Measurements from ENCODE around the gene CFAP97D1. TPM values are rescaled to one million over a fixed set of nuclear protein-coding genes. Genes with fewer than 3 reads are reported as not detected.

CFAP97D1 gene
- total and polyA plus RNA-seq, 5 experiments from 2014 or later: not detected

DNA sequence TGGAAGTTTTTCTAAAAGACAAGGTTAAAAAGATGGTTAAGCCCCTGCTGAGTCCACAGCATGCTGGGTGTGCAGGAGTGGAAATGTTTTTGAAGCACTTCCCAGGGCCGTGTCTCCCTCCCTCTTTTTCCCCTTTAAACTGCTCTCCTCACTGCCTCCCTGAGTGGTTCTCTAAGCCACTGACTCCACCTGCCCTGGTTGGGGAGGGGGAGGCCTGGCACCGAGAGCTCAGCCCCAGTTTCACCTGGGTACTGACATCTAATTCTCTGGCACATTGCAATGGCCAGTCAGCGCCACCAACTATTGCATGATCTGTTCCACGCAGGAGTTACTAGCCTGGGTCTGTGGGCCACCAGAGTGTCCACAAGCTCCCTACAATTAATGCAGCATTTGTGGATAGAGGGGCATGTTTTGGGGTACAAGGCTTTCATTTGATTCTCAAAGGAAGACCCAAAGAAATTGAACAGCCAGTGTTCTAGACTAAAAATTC lies 30.0 kb downstream of the CFAP97D1 start:
- Mint-ChIP-seq H3K27ac (no peak overlapping the region), H3K36me3 (no peaks in the 10 kb centered on the region), H3K4me3 (no peak overlapping the region), H3K4me1 (no peaks in the 10 kb centered on the region), H3K27me3 (peaks cover 0 to 14% (median 8%) of the 10 kb centered on the region in 5 donors), H3K9me3 (no peaks in the 10 kb centered on the region)
- POLR2A ChIA-PET: no interaction called here
- no peak for DNase-seq
- no peak for ATAC-seq

DNA sequence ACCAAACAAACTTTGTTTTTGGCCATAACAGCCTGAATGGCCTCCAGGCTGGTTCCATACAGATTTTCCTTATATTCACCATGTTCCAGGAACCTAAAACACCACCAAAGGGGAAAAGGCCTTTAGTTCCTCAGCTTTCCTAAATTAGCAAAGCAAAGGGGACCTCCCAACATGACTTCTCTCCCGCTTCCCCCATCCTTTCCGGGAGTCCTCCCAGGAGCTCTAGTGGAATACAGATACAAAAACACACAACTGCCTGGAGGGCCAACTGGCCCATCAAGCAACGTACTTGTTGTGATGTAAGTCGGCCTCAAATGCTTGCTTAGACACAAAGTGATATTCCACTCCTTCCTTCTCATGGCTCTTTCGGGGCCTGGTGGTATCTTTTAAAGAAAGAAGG lies 30.6 kb downstream of the CFAP97D1 start:
- no peaks in the 10 kb centered on the region for H3K36me3 Mint-ChIP-seq
- POLR2A ChIA-PET: no interaction called here
- H3K9me3 Mint-ChIP-seq: no peaks in the 10 kb centered on the region
- ATAC-seq (no peak), DNase-seq (no peak)
- no peaks in the 10 kb centered on the region for H3K4me1 Mint-ChIP-seq
- H3K4me3 Mint-ChIP-seq: no peak overlapping the region
- H3K27me3 Mint-ChIP-seq: peaks cover 0 to 15% (median 8%) of the 10 kb centered on the region in 5 donors
- no peak overlapping the region for H3K27ac Mint-ChIP-seq

DNA sequence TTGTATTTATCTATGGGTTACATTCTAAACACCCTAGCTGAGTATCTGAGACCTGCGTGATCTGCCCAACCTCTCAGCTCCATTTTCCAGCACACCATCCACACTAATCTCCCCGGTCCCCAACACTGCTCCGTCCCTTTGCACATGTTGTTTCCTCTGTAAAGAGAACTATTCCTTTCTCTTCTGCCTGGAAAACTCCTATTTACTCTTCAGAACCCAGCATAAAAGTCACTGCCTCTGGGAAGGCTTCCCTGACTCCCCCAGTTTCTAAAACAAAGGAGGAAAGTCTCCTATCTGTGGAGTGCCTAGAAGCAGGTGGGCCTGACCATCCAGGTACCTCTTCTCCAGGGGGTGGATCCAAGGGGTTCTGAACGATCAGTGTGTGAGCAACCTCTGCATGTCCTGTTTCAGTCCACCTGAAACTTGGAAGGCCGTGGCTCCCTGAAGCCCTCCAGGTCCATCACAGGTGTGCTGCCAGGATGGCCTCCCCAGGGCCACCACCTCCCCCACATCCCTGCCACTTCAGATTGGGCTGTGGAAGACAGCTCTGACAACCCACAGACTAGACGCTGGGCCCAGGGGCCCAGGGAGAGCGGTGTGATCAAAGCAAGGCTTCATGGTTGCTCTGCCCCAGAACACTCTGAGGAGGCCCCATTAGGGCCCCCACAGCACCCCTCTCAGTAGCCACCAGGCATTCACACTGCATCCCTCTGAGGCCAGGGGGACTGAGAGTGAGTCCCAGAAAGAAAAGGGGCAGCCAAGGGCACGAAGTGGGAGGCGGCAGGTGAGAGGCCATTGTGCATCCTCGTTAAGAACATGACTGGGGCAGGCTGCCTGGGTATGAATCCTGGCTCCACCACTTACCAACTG lies 32.4 kb downstream of the CFAP97D1 start:
- no peak overlapping the region for H3K4me3 Mint-ChIP-seq
- H3K36me3 Mint-ChIP-seq: no peaks in the 10 kb centered on the region
- no peak overlapping the region for H3K27ac Mint-ChIP-seq
- ATAC-seq: no peak
- POLR2A ChIA-PET: no interaction called here
- H3K4me1 Mint-ChIP-seq: no peaks in the 10 kb centered on the region
- peak in 1 of 10 donors; percentile 53 for DNase-seq
- no peaks in the 10 kb centered on the region for H3K9me3 Mint-ChIP-seq
- H3K27me3 Mint-ChIP-seq: peaks cover 0 to 11% (median 7%) of the 10 kb centered on the region in 5 donors

GRCh38 chr17:43813386-43813785 lies 33.2 kb downstream of the CFAP97D1 start:
- no peak for ATAC-seq
- Mint-ChIP-seq H3K4me1 (no peaks in the 10 kb centered on the region), H3K27me3 (peaks cover 0 to 11% (median 7%) of the 10 kb centered on the region in 5 donors), H3K4me3 (no peak overlapping the region), H3K27ac (no peak overlapping the region), H3K9me3 (no peaks in the 10 kb centered on the region), H3K36me3 (no peaks in the 10 kb centered on the region)
- DNase-seq: no peak
- POLR2A ChIA-PET: no interaction called here

DNA sequence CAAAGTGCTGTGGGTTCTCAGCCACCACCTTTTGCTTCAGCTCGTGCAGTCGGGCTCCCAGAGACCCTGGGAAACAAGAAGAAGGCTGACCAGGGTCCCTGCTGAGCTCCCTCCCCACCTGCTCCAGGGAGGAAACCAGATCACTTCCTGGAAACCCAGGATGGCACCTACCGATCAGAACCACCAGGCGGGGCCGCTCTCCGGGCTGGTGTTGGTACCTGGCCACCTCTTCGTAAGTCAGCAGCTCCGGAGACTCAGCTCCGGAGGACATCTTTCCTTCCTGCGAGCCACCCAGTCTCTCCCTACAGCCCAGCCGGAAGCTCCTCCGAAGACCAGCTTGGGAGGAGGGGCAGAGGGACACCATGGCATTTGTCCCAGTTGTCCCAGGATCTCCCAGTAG lies 33.8 kb downstream of the CFAP97D1 start:
- Mint-ChIP-seq H3K4me1 (no peaks in the 10 kb centered on the region), H3K27ac (no peak overlapping the region), H3K4me3 (no peak overlapping the region), H3K36me3 (no peaks in the 10 kb centered on the region), H3K27me3 (peaks cover 0 to 11% (median 7%) of the 10 kb centered on the region in 5 donors), H3K9me3 (no peaks in the 10 kb centered on the region)
- POLR2A ChIA-PET: no interaction called here
- DNase-seq: no peak
- no peak for ATAC-seq

- H3K27me3 Mint-ChIP-seq: peaks cover 0 to 11% (median 7%) of the 10 kb centered on the region in 5 donors
- H3K4me3 Mint-ChIP-seq: no peak overlapping the region
- no peaks in the 10 kb centered on the region for H3K36me3 Mint-ChIP-seq
- DNase-seq (no peak), ATAC-seq (no peak)
- H3K9me3 Mint-ChIP-seq: no peaks in the 10 kb centered on the region
- no peaks in the 10 kb centered on the region for H3K4me1 Mint-ChIP-seq
- H3K27ac Mint-ChIP-seq: no peak overlapping the region
- POLR2A ChIA-PET: no interaction called here
These were observed 34.5 kb downstream of the CFAP97D1 start for GRCh38 chr17:43814714-43815113.

DNA sequence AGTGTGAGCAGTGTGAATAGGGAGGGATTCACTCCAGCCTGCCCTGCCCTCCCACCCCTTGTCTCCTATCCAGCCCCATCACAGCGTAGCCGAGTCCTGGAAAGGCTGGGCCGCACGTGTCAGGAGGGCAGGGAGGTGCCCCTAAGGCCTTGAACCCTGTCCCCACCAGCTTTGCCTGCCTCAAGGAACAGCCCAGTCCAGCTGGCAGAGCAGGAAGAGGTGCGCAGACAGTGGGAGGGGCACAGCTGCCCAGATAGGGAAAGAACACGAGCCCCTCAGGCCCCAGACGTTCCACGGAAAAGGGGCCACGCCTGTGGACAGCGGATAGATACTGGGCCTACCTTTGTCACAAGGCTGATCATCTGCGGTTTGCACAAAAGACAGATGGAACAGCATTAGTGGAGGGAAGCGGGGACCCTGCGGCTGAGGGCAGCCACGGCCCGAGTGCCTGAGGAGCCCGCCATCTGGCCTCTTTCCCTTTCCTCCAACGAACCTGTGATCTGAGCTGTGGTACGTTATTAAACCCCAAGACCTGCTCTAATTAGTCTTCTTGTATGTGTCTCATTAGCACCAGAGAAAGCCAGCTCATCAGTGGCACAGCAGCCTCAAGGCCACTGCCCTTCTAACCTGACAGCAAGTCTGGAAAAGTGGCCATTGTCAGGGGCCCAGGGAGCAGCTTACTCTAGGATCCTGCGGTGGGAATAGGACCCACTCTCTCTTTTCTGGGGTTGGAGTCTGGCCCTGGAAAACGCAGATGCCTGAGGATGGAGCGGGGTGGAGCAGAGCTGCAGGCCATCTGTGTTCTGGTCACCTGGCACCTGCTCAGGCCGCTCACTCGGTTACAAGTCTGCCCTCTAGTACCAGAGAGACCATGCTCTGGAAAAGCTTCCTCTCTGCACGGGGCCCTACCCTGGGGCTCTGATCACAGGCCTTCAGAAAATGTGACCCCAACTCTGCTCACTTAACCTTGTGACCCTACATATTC lies 36.4 kb downstream of the CFAP97D1 start:
- POLR2A ChIA-PET: no interaction called here
- no peak overlapping the region for H3K27ac Mint-ChIP-seq
- peaks cover 0 to 11% (median 4%) of the 10 kb centered on the region in 5 donors for H3K27me3 Mint-ChIP-seq
- DNase-seq: peak in 1 of 10 donors; percentile 47
- H3K36me3 Mint-ChIP-seq: no peaks in the 10 kb centered on the region
- no peak for ATAC-seq
- H3K9me3 Mint-ChIP-seq: no peaks in the 10 kb centered on the region
- H3K4me1 Mint-ChIP-seq: no peaks in the 10 kb centered on the region
- H3K4me3 Mint-ChIP-seq: no peak overlapping the region

DNA sequence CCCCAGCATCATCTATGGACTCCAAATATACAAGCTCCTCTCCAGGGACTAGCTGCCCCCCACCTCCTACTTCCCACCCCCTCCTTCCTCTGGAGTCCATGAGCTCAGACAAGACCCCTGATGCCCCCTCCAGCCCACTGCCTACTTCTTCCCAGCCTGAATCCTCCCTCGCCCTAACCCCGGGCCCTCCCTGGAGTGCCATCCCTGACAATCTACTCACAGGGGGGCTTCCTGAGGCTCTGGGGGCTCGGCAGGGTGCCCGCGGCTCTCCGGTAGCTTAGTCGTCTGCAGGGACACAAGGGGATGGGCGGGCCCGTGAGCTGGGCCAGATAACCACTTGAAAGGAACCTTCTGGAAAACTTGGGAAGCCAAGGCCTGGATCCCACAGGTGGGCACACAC lies 37.6 kb downstream of the CFAP97D1 start:
- H3K4me1 Mint-ChIP-seq: no peaks in the 10 kb centered on the region
- peaks cover 0 to 8% (median 1%) of the 10 kb centered on the region in 5 donors for H3K27me3 Mint-ChIP-seq
- no peak overlapping the region for H3K27ac Mint-ChIP-seq
- DNase-seq (no peak), ATAC-seq (no peak)
- H3K9me3 Mint-ChIP-seq: no peaks in the 10 kb centered on the region
- no peaks in the 10 kb centered on the region for H3K36me3 Mint-ChIP-seq
- no peak overlapping the region for H3K4me3 Mint-ChIP-seq
- POLR2A ChIA-PET: no interaction called here

- no peak for DNase-seq
- no peaks in the 10 kb centered on the region for H3K36me3 Mint-ChIP-seq
- no peaks in the 10 kb centered on the region for H3K4me1 Mint-ChIP-seq
- no peaks in the 10 kb centered on the region for H3K9me3 Mint-ChIP-seq
- H3K27ac Mint-ChIP-seq: no peak overlapping the region
- no peak for ATAC-seq
- H3K27me3 Mint-ChIP-seq: peaks cover 0 to 3% (median 0%) of the 10 kb centered on the region in 5 donors
- POLR2A ChIA-PET: no interaction called here
- H3K4me3 Mint-ChIP-seq: no peak overlapping the region
These were observed 38.7 kb downstream of the CFAP97D1 start for GRCh38 chr17:43818966-43819365.

GRCh38 chr17:43820759-43821158 lies 40.5 kb downstream of the CFAP97D1 start:
- no peaks in the 10 kb centered on the region for H3K9me3 Mint-ChIP-seq
- no peaks in the 10 kb centered on the region for H3K36me3 Mint-ChIP-seq
- H3K4me3 Mint-ChIP-seq: no peak overlapping the region
- peaks cover 0 to 3% (median 0%) of the 10 kb centered on the region in 5 donors for H3K27me3 Mint-ChIP-seq
- no peak overlapping the region for H3K27ac Mint-ChIP-seq
- POLR2A ChIA-PET: no interaction called here
- H3K4me1 Mint-ChIP-seq: no peaks in the 10 kb centered on the region
- DNase-seq: no peak
- ATAC-seq: no peak

DNA sequence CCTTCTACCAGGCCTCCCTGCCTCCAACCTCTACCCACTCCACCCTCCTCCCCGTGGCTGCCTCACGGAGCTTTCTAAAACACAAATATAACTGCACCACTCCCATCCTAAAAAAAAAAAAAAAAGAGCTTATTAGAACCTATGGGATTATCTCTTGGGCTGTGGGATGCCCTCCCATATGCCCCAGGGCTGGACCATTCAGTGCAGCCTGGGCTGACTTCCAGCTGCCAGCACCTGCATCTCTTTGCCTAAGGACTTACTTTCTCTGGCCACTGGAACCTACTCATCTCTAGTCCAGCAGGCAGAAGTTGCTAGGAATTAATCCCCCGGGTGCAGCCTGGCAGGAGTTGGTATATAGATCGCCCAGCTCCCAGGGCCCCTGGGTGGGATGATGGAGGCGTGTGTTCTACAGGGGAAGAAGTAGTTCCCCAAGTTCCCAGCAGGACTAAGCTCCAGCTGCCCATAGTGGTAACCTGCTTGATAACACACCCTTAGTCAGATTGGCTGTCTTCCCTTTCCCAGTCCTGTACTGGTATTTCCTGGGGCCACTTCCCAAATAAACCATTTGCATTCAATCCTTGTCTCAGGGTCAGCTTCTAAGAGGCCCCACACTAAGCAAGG lies 42.4 kb downstream of the CFAP97D1 start:
- Mint-ChIP-seq H3K36me3 (no peaks in the 10 kb centered on the region), H3K9me3 (no peaks in the 10 kb centered on the region), H3K27ac (peak overlapping the region in 1 of 10 donors; percentile 79), H3K27me3 (peaks cover 0 to 2% (median 0%) of the 10 kb centered on the region in 5 donors), H3K4me3 (no peak overlapping the region), H3K4me1 (no peaks in the 10 kb centered on the region)
- DNase-seq: no peak
- ATAC-seq: no peak
- POLR2A ChIA-PET: no interaction called here

GRCh38 chr17:43823350-43824084 lies 43.3 kb downstream of the CFAP97D1 start:
- ATAC-seq: no peak

More at GRCh38 chr17:43823350-43824084, 43.3 kb downstream of the CFAP97D1 start:
- no peak for DNase-seq
- H3K9me3 Mint-ChIP-seq: no peaks in the 10 kb centered on the region
- H3K27me3 Mint-ChIP-seq: peaks cover 0 to 2% (median 0%) of the 10 kb centered on the region in 5 donors
- POLR2A ChIA-PET: no interaction called here
- peak overlapping the region in 2 of 10 donors; percentile 29 to 79 for H3K27ac Mint-ChIP-seq
- no peak overlapping the region for H3K4me3 Mint-ChIP-seq
- H3K4me1 Mint-ChIP-seq: no peaks in the 10 kb centered on the region
- H3K36me3 Mint-ChIP-seq: no peaks in the 10 kb centered on the region
